ENCODE measurements around the gene REPIN1. TPM values are rescaled to one million over a fixed set of nuclear protein-coding genes. Genes with fewer than 3 reads are reported as not detected.
A peak's percentile ranks its signal among the peaks of the same experiment; 100 is the strongest.

Gene REPIN1
- total and polyA plus RNA-seq, 2 donors (not counting 1 experiment from before 2014, with no cell fraction given): 165 to 190 TPM

DNA sequence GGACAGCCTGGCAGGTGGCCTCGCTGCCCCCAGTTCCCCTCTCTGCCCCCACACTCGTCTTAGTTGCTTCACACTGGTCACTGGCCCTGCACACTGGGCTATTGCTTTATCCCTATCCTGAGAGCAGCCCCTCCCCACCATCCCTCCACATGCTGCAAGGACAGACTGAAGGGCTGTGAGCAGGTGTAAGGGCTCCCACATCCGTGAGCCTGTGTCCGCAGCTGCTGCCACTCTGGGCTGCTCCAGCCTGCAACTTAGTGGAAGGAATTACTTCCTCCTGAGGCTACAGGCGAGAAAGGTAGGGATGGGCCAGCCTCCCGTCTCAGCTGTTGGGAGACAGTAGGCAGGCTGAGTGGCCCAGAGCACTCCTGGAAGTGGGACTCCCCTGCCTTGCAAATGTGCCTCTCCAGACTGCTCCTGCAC is 31.0 kb upstream of the REPIN1 start:
- H3K27ac Mint-ChIP-seq: no peak overlapping the region
- H3K4me3 ChIP-seq (ENCODE audit: control extremely low read depth in 1 of 5, extremely low read depth in 1 of 5, insufficient read depth in 1 of 5, low read depth in 2 of 5, low read length in 4 of 5): no peak overlapping the region
- ChIA-PET CTCF (interaction anchor here (1.9 kb wide), 1 partner anchor 17 kb away, joined by 5 read pairs; no protein-coding TSS in a partner anchor), POLR2A (no interaction called here)
- H3K4me1 ChIP-seq (ENCODE audit: control insufficient read depth in 2 of 2, insufficient read depth in 2 of 2, low read length in 2 of 2): peaks cover 12 to 15% of the 10 kb centered on the region in 2 donors
- H3K27ac ChIP-seq (ENCODE audit: low read length in 2 of 2): no peak overlapping the region
- no peak overlapping the region for H2AFZ ChIP-seq (ENCODE audit: insufficient read depth, low read depth, low read length, poor library complexity, severe bottlenecking)
- no peaks in the 10 kb centered on the region for H3K36me3 ChIP-seq (replicated peaks in 1 of 2; ENCODE audit: control extremely low read depth in 1 of 2, control insufficient read depth in 1 of 2, extremely low read depth in 1 of 2, insufficient read depth in 2 of 2, low read length in 1 of 2)
- H3K9me3 Mint-ChIP-seq (ENCODE audit: insufficient read depth): no peaks in the 10 kb centered on the region
- H4K20me1 ChIP-seq (ENCODE audit: control insufficient read depth, insufficient read depth, low read length, poor library complexity, severe bottlenecking): no peaks in the 10 kb centered on the region
- no peak overlapping the region for H3K4me2 ChIP-seq (replicated peaks; ENCODE audit: low read depth, low read length, poor library complexity, severe bottlenecking)
- 88% methylated on average over 6 of the region's 6 CpGs for WGBS (ENCODE audit: insufficient coverage)
- TF ChIP-seq, protein P1, sequence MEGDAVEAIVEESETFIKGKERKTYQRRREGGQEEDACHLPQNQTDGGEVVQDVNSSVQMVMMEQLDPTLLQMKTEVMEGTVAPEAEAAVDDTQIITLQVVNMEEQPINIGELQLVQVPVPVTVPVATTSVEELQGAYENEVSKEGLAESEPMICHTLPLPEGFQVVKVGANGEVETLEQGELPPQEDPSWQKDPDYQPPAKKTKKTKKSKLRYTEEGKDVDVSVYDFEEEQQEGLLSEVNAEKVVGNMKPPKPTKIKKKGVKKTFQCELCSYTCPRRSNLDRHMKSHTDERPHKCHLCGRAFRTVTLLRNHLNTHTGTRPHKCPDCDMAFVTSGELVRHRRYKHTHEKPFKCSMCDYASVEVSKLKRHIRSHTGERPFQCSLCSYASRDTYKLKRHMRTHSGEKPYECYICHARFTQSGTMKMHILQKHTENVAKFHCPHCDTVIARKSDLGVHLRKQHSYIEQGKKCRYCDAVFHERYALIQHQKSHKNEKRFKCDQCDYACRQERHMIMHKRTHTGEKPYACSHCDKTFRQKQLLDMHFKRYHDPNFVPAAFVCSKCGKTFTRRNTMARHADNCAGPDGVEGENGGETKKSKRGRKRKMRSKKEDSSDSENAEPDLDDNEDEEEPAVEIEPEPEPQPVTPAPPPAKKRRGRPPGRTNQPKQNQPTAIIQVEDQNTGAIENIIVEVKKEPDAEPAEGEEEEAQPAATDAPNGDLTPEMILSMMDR (IDR thresholded peaks at IDR 0.05): no peak
- DNase-seq (no peak), ATAC-seq (ENCODE audit: low read depth) (no peak)
- H3K27me3 Mint-ChIP-seq: peaks cover 22% of the 10 kb centered on the region
- no peak overlapping the region for H3K4me3 Mint-ChIP-seq
- peaks cover 20% of the 10 kb centered on the region for H3K4me1 Mint-ChIP-seq
- no peaks in the 10 kb centered on the region for H3K79me2 ChIP-seq (ENCODE audit: control insufficient read depth, insufficient read depth, low read length)
- no peak overlapping the region for H3K9ac ChIP-seq (ENCODE audit: low read length)
- H3K9me3 ChIP-seq (ENCODE audit: control extremely low read depth in 1 of 3, control insufficient read depth in 2 of 3, insufficient read depth in 1 of 3, low read length in 2 of 3): peaks cover 0 to 4% (median 0%) of the 10 kb centered on the region in 3 donors
- peaks cover 0 to 20% (median 9%) of the 10 kb centered on the region in 4 experiments for H3K27me3 ChIP-seq (replicated peaks in 1 of 4; ENCODE audit: control extremely low read depth in 1 of 4, control insufficient read depth in 3 of 4, insufficient read depth in 4 of 4, low read length in 3 of 4)
- intact Hi-C loops (cut with micrococcal nuclease): no loop called here

DNA sequence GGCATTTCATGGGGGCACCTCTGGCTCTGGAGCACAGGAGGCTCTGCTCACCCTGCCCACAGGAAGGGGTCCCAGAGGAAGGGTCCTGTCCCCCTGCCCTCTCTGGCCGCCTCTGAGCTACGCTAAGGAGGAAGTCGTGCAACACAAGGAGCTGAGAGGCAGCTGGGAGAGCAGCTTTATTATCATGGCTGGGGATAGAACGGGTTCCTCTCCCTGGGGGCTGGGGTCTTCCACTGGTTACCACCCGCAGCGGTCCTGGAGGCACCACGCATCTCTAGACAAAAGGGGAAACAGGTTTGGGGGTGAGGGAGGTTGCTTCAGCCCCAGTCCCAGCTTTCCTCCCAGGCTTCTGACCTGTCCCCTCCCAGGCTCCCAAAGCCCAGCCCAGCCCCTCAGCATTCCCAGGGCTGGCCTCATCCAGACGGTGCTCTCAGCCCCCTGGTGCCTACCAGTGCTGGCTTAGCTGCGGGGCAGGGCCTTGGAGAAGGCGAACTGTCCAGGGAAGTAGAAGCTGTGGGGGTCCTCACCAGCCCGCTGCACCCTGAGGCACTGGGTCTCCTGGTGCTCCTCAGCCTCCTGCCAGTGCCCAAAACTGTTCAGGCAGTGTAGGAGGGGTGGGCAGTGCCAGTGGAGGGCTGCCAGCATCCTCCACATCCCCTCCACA is 30.3 kb upstream of the REPIN1 start:
- Histone ChIP-seq H3K9me3 (ENCODE audit: control extremely low read depth in 1 of 3, control insufficient read depth in 2 of 3, insufficient read depth in 1 of 3, low read length in 2 of 3) (peaks cover 0 to 4% (median 0%) of the 10 kb centered on the region in 3 donors), H3K4me2 (replicated peaks; ENCODE audit: low read depth, low read length, poor library complexity, severe bottlenecking) (no peak overlapping the region), H3K79me2 (ENCODE audit: control insufficient read depth, insufficient read depth, low read length) (no peaks in the 10 kb centered on the region), H4K20me1 (ENCODE audit: control insufficient read depth, insufficient read depth, low read length, poor library complexity, severe bottlenecking) (no peaks in the 10 kb centered on the region), H2AFZ (ENCODE audit: insufficient read depth, low read depth, low read length, poor library complexity, severe bottlenecking) (no peak overlapping the region), H3K4me1 (ENCODE audit: control insufficient read depth in 2 of 2, insufficient read depth in 2 of 2, low read length in 2 of 2) (peaks cover 12 to 15% of the 10 kb centered on the region in 2 donors), H3K27me3 (replicated peaks in 1 of 4; ENCODE audit: control extremely low read depth in 1 of 4, control insufficient read depth in 3 of 4, insufficient read depth in 4 of 4, low read length in 3 of 4) (peaks cover 0 to 24% (median 10%) of the 10 kb centered on the region in 4 experiments), H3K9ac (ENCODE audit: low read length) (no peak overlapping the region), H3K27ac (ENCODE audit: low read length in 2 of 2) (no peak overlapping the region), H3K36me3 (replicated peaks in 1 of 2; ENCODE audit: control extremely low read depth in 1 of 2, control insufficient read depth in 1 of 2, extremely low read depth in 1 of 2, insufficient read depth in 2 of 2, low read length in 1 of 2) (no peaks in the 10 kb centered on the region), H3K4me3 (ENCODE audit: control extremely low read depth in 1 of 5, extremely low read depth in 1 of 5, insufficient read depth in 1 of 5, low read depth in 2 of 5, low read length in 4 of 5) (no peak overlapping the region)
- ChIA-PET POLR2A (no interaction called here), CTCF (interaction anchor here (1.9 kb wide), 1 partner anchor 17 kb away, joined by 5 read pairs; no protein-coding TSS in a partner anchor)
- WGBS (ENCODE audit: insufficient coverage): 93% methylated on average over 5 of the region's 11 CpGs
- H3K4me1 Mint-ChIP-seq: peaks cover 20% of the 10 kb centered on the region
- DNase-seq: no peak
- no peak overlapping the region for H3K4me3 Mint-ChIP-seq
- H3K9me3 Mint-ChIP-seq (ENCODE audit: insufficient read depth): no peaks in the 10 kb centered on the region
- no peak for TF ChIP-seq EZH2 (IDR thresholded peaks at IDR 0.05; ENCODE audit: borderline replicate concordance, insufficient read depth, low read depth, low read length, poor library complexity, severe bottlenecking)
- TF ChIP-seq, protein P1 (IDR thresholded peaks at IDR 0.05): no peak
- intact Hi-C loops (cut with micrococcal nuclease): no loop called here
- peak overlapping the region; percentile 46 for H3K27ac Mint-ChIP-seq
- no peak for ATAC-seq (ENCODE audit: low read depth)
- peaks cover 28% of the 10 kb centered on the region for H3K27me3 Mint-ChIP-seq
